Epithelial cell of proximal tubule (primary cell): ENCODE results near the gene NBEA. TPM values are rescaled to one million over a fixed set of nuclear protein-coding genes. Genes with fewer than 3 reads are reported as not detected.
"Not testable (repeated sequence)": the region's sequence is repeated elsewhere in the genome, so short reads cannot be mapped to it uniquely, and the experiment has no call there.

ENCODE experiments used
- DNase-seq: peaks from one replicate; pipeline ENCODE4 v3.0.0-alpha.2; 2011; ENCODE audit warnings: low read depth
- H3K4me3 ChIP-seq: 2 replicates; pipeline ENCODE4 v1.5.1; 2011; ENCODE audit warnings: low read depth, mild to moderate bottlenecking, low read length
- CTCF ChIP-seq: conservative IDR thresholded peaks from 2 replicates; pipeline ENCODE4 v1.5.1; 2012; ENCODE audit warnings: low read depth, mild to moderate bottlenecking, low read length
- total RNA-seq: library from RNA; depleted of rRNA; stranded (reverse); fragments of >200 nt; gene quantifications from 2 replicates; pipeline ENCODE4 v1.2.3, GENCODE V29; 2015

The NBEA gene
- total RNA-seq, 1 donor from 2014 or later = 2.7 TPM

- no peak for TF ChIP-seq CTCF
- no peak for DNase-seq
- no peak overlapping the region for H3K4me3 ChIP-seq
These were observed 2.7 kb downstream of the NBEA start for GRCh38 chr13:34944751-34945150.

- no peak for TF ChIP-seq CTCF
- H3K4me3 ChIP-seq = no peak overlapping the region
- DNase-seq = no peak
These were observed 9.5 kb downstream of the NBEA start for GRCh38 chr13:34951528-34951927.

GRCh38 chr13:34959489-34959888 lies 17.4 kb downstream of the NBEA start:
- no peak overlapping the region for H3K4me3 ChIP-seq
- no peak for DNase-seq
- no peak for TF ChIP-seq CTCF

GRCh38 chr13:34964558-34964957 lies 22.5 kb downstream of the NBEA start:
- TF ChIP-seq CTCF = no peak
- no peak for DNase-seq
- H3K4me3 ChIP-seq = no peak overlapping the region

GRCh38 chr13:34967851-34968562 lies 25.9 kb downstream of the NBEA start:
- no peak overlapping the region for H3K4me3 ChIP-seq
- TF ChIP-seq CTCF = no peak
- no peak for DNase-seq

GRCh38 chr13:34969539-34969938 lies 27.5 kb downstream of the NBEA start:
- H3K4me3 ChIP-seq, DNase-seq: not testable (repeated sequence)

GRCh38 chr13:34970961-34971360 lies 28.9 kb downstream of the NBEA start:
- H3K4me3 ChIP-seq = no peak overlapping the region
- TF ChIP-seq CTCF = no peak
- no peak for DNase-seq
